HG02763 (cell line): Measurements from ENCODE around the gene ARID1B.

ENCODE experiments used
- ATAC-seq: cut with Tn5 transposase; IDR thresholded peaks from one replicate; pipeline ENCODE4 v1.9.1; 2021; ENCODE audit warnings: mild to moderate bottlenecking, moderate library complexity; ENCODE audit not compliant: unreplicated experiment

Gene ARID1B

DNA sequence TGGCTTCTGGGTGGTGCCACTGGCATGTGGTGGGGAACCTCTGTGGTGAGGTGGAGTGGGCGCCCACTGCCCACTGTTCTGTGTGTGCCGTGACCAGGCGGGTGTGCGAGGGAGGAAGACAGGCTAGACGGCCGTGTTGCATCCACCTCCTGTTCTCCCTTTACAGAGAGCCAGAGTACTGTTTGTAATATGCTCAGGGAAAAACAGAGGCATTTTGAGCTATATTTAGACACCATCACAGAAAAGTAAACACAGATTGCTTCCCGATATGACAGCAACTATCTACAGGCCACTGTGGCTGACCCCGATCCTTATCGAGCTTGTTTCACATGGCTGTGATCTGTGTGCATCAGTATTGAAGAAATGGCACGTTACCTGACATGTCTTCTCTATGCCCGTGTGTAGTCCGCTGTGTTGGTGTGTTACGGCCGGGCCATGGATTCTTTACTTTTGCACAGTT lies 45.6 kb downstream of the ARID1B start:
- no peak for ATAC-seq

DNA sequence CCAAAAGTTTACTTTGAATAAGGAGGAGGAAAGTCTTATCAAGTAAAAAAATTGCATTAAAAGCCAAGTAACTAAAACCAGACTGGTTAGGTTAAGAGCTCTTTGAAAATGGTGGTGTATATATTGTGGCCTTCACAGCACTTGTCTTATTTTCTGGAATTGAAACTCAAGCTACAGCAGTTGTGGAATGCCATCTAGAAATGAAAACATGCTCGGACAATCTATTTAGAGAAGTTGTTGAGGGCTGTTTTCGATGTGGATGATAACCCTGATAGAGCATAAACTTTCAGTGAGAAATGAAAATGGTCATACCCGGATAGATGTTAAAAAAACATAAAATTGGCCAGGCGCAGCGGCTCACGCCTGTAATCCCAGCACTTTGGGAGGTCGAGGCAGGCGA lies 47.0 kb downstream of the ARID1B start:
- no peak for ATAC-seq

DNA sequence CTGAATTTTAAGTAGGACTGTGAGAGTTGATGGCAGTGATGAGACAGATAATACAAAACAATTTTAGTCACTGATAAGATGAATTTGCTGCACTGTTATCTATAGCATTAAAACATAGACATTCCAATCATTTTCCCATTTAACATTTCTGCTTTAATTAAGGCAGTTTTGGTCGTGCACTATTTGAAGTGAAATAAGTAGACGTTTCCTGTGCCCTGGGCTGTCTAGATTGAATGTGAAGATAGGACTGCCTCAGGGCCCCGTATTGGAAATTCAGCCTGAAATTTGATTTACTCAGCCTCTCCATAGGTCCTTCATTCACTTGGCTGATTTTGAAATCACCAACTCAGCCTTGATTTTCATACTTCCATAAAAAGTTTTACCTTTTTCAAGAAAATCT lies 48.3 kb downstream of the ARID1B start:
- no peak for ATAC-seq

DNA sequence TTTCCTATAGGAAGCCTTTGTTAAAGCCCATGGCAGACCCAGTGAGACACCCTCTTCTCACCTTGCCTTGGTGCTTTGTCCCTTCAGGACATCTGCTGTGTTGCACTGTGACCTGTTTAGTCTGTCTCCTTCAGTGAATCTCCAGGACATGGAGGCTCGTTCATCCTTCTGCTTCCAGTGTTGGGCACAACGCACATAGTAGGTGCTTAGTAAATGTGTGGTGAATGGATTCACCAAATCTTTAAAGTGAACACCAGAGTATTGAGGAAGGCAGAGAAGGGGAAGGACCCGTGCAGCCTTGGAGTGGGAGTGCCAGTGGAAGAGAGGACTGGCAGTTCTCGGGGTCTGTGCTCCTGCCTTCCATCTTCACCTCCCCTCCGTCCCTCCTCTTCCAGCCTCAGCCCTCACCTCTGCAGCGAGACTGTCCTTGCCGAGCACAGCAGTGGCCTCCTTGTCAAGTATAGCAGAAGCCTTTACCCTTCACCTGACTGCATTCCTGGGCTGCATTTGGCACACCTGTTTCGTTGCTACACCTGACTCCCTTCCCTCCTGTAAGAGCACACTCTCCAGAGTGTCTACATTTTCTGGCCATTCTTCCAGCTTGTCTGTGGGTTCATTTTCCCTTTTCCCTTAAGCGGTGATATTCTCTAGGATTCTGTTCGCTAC lies 49.2 kb downstream of the ARID1B start:
- no peak for ATAC-seq

DNA sequence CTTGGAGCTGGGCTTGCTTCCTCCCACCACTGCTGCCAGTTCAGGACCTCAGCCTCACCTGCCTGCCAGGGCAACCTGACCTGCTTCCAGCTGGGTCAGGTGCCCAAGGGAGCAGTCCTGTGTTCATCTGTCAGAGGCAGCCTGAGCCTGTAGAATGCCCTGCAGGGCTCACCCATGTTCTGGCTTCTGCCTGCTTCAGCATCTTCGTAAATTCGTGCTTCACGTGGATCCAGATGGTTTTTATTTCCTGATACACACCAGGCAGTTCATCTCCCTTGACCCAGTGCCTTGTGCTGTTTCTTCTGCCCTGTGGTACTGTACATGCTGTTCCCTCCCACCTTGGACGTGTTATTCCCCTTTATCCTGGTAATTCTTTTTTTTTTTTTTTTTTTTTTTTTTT lies 50.2 kb downstream of the ARID1B start:
- ATAC-seq, result no peak

DNA sequence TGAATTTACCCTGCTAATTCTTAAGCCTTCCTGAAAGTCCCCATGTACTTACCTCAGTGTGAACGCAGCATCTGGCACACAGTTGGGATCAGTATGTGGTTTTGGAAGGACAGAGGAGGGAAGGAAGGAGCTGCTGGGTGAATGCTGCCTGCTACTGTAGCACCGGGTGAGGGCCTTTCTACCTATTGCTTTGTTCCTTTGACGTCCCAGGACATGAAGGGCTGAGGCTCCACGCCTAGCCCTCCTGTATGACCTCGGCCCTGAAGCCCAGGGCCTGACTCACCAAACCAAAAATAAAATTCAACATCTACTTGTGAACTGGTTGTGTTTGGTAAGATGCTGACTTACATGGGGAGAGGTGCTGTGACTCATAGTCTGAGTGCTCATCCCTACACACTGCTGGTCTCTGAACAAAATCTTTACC lies 51.1 kb downstream of the ARID1B start:
- ATAC-seq, result no peak

DNA sequence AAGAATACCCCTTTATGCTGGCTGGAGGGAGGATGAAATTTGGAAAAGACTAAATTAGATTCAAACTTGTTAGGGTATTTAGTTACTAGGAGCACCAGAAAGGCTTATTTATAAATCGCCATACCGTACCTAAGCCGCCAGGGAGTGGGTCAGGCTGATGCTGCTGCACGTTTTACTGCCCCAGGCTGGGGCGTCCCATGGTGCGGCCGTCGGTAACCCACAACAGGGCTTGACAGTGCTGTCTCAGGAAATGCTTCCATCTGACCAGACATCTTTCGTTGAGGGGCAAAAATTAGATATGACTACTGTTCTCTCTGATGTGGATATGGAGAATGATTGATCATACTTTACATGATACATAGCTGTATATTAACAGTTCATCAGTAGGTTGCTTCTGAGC lies 52.9 kb downstream of the ARID1B start:
- ATAC-seq, result no peak

DNA sequence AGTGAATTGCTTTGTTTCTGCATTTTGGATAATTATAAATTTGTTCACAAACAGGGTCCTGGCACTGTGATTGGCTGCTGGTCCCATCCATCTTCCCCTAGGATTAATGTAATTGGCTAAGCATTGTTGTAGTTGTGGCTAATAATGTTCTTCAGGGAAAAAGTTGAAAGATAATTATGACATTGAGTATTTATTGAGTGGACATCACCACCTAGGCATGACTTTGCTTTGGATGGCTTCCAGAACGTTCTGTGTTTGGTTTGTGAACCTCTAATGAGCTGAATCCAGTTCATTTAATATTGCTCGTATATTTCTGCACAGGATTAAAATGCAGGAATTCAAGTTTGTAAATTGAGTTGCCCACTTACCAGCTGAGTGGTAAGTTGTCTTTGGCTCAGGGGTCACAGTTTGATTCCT lies 55.1 kb downstream of the ARID1B start:
- no peak for ATAC-seq

DNA sequence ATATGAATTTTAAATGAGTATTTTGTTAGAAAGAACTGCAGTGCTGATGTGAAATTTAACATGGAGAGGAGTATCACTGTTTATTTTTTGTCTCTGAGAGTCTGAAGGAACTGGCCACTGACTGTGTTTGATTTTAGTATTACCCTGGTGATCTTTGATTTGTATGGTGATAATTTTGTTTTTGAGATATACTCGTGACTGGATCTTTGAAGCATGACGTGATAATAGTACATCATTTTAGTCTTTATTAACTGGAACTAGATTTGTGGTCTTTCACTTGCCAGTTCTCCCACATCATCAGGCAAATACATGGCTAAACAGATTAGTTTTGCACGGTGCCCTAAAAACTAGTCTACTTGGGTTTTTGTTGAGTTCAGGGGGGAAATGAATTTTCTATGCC lies 55.5 kb downstream of the ARID1B start:
- ATAC-seq, result no peak

DNA sequence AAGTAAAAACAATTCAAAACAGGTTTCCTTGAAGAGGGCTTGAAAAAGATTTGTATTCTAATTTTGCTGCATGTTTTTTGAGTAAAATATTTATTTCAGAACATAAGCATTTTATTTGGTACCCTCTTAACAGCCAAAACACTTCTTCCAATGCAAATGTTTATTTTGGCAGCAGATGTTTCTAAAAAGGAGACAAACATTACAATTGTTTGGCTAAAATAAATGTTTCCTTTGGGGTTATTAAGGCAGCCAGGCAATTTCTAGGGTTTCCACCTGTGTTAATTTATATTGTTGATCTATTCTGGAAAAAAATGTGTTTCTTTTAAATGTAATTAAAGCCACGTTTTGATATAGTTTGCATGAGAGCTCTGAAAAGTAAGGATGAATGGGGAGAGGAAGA lies 56.6 kb downstream of the ARID1B start:
- ATAC-seq, result no peak

DNA sequence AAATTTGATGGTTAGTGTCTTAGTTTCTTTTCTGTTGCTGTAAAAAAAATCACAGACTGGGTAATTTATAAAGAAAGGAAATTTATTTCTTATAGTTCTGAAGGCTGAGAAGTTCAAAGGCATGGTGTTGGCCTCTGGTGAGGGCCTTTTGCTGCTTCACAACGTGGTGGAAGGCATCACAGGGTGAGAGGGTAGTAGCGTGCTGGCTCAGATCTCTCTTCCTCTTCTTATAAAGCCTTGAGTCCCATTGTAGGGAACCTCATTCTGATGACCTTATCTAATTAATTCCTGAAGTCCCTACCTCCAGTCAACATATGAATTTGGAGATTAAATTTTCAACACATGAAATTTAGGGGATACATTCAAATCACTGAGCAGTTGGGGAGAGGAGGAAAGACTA lies 62.0 kb downstream of the ARID1B start:
- ATAC-seq, result no peak

DNA sequence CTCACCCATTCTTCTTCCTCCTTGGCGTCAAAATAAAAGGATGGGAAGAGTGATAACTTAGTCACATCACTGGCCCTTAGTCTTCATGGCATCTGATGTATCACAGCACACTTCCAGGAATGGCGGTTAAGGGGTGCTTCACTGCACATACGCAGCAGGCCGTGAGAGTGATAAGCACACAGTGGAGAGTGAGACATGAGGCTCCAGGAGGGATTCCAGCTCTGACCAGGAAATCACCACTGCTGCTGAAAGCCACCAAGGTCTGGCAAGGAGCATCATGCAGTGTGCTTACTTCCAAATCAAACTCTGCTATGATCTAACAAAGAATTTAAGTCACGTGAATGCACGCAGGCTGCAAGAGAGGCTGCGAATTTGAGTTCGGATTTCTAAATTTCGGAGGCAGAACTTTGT lies 62.4 kb downstream of the ARID1B start:
- no peak for ATAC-seq

DNA sequence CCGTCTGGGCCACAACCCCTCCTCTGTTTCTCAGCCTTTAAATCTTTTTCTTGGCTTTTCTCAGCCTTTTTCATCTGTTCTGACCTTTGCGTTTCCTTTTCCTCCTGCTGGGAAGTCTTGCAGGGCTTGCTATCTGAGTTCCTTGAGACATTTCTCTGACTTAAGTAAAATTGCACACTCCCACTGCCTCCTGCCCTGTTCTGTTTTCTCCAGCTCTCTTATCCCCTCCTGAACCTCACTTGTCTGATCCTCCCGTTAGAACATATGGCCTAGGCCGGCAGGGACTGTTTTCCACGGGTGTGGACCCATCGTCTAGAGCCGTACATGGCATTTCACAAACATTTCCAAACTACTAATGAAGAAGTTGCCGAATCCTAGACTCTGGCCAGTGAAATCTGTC lies 63.0 kb downstream of the ARID1B start:
- no peak for ATAC-seq

DNA sequence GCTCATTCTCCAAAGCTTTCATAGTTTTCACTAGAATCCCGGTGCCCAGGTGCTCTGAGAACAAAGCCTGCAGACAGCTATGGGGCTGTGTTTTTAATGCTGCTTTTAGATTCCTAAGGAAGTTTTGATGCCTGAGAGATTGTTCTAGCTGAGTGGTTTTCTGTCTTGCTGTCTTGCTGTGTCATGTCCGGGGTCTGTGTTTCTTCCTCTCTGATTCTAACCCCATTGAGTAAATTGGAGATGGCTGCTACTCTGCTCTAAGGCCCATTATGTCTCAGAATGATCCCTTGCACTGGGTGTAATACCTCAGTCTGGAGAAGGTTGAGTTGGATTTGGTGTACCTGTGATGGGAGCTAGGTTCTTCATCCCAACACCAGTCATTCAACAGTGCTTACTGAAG lies 63.4 kb downstream of the ARID1B start:
- ATAC-seq, result no peak

DNA sequence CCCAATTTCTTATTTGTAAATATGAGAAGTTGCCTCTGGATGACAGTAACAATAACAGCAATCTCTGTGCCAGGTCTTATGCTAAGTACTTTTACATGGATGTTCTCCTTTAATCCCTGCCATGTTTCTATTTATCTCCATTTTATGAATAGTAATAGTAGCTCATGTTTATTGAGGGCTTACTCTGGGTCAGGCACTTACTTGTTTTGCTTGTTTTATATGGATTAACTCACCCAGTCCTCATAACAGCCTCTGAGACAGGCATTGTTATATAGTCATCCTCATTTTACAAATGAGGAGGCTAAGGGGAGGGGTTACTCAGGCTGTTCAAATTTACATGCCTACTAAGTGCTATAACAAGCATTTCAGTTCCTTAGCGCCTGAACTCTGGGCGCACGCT lies 64.3 kb downstream of the ARID1B start:
- no peak for ATAC-seq

DNA sequence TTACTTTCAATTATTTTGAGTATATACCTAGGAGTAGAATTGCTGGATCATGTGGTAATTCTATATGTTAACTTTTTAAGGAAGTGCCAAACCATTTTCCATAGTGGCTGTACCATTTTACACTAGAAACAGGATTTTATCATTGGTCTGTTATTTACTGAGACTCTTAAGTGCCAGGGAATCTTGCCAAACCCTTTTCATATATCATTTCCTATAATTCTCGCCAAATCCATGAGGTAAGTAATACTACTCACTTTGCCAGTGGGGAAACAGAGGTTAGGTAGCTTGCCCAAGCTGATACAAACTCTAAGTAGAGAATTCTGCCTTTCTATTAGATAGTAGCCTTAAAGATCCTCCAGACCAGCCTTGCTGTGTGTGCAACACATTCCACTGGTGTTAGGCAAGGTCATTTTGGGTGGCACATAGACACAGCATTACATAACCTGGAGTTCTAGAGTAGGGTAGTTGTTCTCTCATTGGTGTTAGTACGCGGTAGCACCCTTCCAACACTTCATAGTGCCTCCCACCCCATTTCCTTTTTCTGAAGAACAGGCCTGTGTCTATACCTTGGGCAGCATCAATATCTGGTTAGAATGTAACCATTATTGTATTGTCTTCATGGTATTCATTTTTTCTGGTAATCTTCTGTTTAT lies 65.5 kb downstream of the ARID1B start:
- ATAC-seq, result no peak

DNA sequence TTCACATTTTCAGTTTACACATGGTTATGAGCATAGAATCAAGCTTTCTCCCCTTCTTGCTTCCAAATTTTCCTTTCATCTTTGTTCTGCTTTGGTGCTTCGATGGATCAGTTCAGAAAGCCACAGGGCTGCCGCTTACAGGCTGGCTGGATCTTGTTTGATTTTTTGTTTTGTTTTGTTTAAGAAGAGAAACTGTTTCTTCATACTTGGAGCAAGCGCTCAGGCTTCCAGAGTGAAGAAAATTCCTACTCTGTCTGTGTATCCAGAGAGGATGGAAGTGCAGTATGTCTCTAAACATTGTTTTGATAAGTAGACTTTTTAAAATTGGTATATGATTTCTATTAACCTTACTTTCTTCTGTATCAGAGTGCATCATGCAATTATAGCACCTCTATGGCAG lies 66.9 kb downstream of the ARID1B start:
- ATAC-seq, result no peak

DNA sequence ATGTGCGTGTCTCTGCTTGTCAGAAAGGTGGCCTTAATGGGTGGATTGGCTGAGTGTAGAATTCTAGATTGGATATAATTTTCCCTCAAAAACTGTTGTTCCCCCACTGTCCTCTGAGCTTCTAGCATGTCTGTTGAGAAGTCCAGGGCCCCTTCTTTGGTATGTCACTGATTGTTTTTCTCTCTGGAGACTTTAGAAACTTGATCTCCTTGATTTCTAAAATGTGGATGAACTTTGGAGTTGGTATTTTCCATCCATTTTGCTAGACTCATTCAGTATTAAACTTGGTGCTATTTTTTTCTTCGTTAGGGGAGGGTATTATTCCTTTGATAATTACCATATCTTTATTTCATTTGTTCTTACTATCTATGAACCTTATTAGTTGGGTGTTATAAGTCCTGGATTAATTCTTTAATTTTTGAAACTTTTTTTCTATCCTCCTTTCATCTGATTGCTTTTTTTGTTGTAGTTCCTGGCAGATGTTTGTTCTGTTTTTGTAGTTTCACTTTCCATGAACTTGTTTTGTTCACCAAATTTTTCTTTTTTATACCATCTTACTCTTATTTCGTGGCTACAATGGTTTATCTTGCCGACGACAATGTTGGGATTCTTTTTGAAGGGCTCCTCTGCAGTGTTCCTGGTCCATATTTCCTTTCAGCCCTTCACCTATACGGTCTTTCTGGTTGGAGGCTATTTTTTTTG lies 68.4 kb downstream of the ARID1B start:
- no peak for ATAC-seq

DNA sequence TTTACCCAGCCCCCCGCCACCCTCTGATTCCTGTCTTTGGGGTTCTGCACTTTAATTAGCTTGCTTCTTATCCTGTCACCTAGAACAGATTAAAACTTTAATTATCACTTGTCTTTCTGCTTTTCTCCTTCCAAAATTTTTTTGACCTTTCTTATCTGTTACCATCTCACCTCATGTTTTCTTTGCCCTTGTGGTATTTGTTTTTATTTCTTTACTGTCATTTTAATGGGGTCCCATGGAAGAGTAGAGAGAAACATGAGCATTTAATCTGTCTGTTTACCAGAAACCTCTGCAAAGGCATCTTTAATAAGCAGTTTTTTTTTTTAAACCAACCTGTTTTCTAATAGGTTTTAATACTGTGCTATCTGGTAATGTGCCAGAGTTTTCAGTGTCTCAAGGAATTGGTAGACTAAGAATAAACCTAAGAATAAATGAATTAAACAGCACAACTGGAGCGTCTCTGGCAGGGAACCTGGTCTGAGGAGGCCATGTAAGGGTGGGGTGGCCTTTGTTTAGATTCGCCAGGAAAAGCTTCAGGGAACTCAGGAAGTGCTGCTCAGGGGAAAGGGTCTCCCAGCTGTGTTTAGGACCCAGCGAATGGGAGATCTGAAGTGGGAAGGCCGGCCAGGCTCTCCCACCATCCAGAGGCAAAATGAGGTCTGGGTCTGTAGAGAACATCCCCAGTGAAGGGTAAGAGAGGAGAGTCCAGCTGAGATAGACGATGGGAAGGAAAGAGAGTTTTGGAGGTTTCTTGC lies 69.8 kb downstream of the ARID1B start:
- ATAC-seq, result no peak

DNA sequence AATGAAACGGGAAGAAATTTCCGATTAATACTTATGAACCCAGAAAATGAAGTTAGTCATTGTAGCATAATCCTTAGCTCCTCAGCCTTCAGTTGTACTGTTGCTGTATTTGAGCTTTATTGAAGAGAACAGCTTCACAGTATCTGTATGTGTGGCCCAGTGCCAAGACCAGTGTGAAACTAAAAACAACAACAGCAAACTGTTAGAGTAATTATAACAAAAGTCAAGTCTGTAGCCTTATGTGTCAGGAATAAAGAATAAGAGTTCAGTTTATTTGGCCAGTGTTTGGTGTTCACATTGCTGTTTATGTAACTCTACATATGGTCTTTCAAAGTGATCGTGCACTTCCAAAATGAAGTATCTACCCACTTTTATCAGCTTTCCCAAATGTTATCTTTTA lies 70.9 kb downstream of the ARID1B start:
- ATAC-seq, result no peak

DNA sequence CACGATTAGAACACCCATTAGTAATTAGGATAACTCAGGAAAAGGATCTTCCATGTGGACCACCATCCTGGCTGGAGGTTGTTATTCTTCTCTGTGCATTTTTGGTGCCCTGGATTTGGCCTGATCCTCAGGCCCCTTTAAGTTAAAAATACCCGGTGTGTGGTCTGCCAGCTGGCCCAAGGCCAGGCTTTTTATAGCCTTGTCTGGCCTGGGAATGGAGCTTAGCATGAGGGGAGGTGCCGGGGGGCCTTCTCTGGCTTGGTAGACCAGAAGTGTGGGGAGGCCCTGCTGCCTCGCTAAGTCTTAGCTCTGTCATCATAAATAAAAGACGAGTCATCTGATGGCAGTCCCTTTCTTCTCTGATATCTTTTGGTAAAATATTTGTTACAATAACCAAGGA lies 71.4 kb downstream of the ARID1B start:
- no peak for ATAC-seq

DNA sequence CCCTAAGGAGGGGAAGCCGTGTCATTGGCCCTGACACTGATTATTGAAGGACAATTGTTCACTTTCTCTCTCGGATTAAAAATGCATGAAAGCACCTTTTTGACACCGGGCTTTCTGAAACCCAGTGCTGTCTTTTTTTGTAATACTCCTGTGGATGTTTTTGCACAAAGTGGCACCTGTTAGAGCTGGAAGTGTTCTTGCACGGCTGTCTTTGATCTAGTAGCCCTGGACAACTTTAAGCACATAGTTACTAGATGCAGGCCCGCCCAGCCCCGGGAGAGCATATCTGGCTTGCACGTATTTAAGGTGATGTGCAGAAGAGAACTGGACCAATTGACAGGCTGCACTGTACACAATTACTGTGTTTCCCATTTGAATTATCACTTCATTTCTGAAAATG lies 72.6 kb downstream of the ARID1B start:
- no peak for ATAC-seq
